Smooth muscle cell (in vitro differentiated cells): Measurements from ENCODE around the gene CCDC201. TPM values are rescaled to one million over a fixed set of nuclear protein-coding genes. Genes with fewer than 3 reads are reported as not detected.

ENCODE experiments used
- DNase-seq: peaks from one replicate; lab custom pipeline; 2025; ENCODE audit not compliant: unreplicated experiment; lab: John Stamatoyannopoulos, UW
- H2AFZ ChIP-seq: fragments of 200-600 bp; sonication (generic); 2 replicates; pipeline ENCODE4 v1.6.0; 2016; ENCODE audit warnings: antibody characterized with exemption, low read depth, mild to moderate bottlenecking
- H3F3A ChIP-seq: fragments of 200-600 bp; sonication (generic); 2 replicates; pipeline ENCODE4 v1.6.0; 2017; ENCODE audit warnings: antibody characterized with exemption, low read depth
- H3K27ac ChIP-seq: fragments of 200-600 bp; sonication (generic); 2 replicates; pipeline ENCODE4 v1.5.1; 2016; ENCODE audit warnings: low read depth, mild to moderate bottlenecking
- H3K27me3 ChIP-seq: fragments of 200-600 bp; sonication (generic); 2 replicates; pipeline ENCODE4 v1.6.1; 2016; ENCODE audit warnings: low read depth, mild to moderate bottlenecking
- H3K36me3 ChIP-seq: fragments of 200-600 bp; sonication (generic); 2 replicates; pipeline ENCODE4 v1.5.1; 2016; ENCODE audit warnings: low read depth
- H3K4me1 ChIP-seq: fragments of 200-600 bp; sonication (generic); 2 replicates; pipeline ENCODE4 v1.5.1; 2016; ENCODE audit warnings: low read depth
- H3K4me2 ChIP-seq: fragments of 200-600 bp; sonication (generic); 2 replicates; pipeline ENCODE4 v1.6.0; 2016; ENCODE audit warnings: mild to moderate bottlenecking
- H3K4me3 ChIP-seq: fragments of 200-600 bp; sonication (generic); 2 replicates; pipeline ENCODE4 v1.5.1; 2016; ENCODE audit warnings: mild to moderate bottlenecking
- H3K79me2 ChIP-seq: fragments of 200-600 bp; sonication (generic); 2 replicates; pipeline ENCODE4 v1.6.0; 2016; ENCODE audit warnings: low read depth, mild to moderate bottlenecking
- H3K9ac ChIP-seq: fragments of 200-600 bp; sonication (generic); 2 replicates; pipeline ENCODE4 v1.6.0; 2016; ENCODE audit warnings: low read depth
- H3K9me3 ChIP-seq: fragments of 200-600 bp; sonication (generic); replicated peaks from 2 replicates; pipeline ENCODE4 v1.5.1; 2016; ENCODE audit warnings: low read depth
- H4K20me1 ChIP-seq: fragments of 200-600 bp; sonication (generic); 2 replicates; pipeline ENCODE4 v1.6.0; 2016; ENCODE audit warnings: low read depth
- WGBS: methylation state at CpG from one replicate; pipeline ENCODE4 v1.1.7; 2016; ENCODE audit warnings: low lambda C conversion rate; 5-methylcytosine and 5-hydroxymethylcytosine counted together
- polyA plus RNA-seq: library from polyadenylated mRNA; unstranded; fragments of >200 nt; fragmentation: Nextera tagmentation; extraction: Ambion mirVana; gene quantifications from 2 replicates; pipeline ENCODE4 v1.2.1, GENCODE V29; 2016
- total RNA-seq: library from RNA; depleted of rRNA; stranded (reverse); fragments of >200 nt; gene quantifications from 2 replicates; pipeline ENCODE4 v1.2.3, GENCODE V29; 2014
- TF ChIP-seq, protein P1 (sequence below): fragments of 200-600 bp; sonication (generic); IDR thresholded peaks from 2 replicates; pipeline ENCODE4 v1.5.1; 2017; ENCODE audit warnings: borderline replicate concordance, mild to moderate bottlenecking, antibody characterized with exemption; ENCODE audit not compliant: insufficient read depth, poor library complexity, severe bottlenecking

The CCDC201 gene
- not detected in 2 replicates for total RNA-seq
- polyA plus RNA-seq: not detected in 2 replicates

DNA sequence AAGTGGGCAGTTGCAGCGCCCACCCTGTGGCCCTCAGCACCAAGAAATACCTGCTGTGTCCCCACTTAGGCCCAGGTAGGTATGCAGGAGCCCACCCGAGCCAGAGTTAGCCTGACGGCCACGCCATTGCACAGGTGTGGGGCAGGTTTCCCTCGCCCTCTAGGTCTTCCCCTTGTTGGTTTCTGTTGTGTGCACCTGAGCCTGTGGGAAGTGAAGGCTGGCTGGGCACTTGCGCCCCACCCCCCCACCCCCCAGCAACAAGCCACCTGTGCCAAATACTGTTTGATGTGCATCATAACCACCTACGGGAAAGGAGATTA lies at the start of gene CCDC201:
TSS of gene CCDC201 (minus strand) at position 48 of the 320 bp plus-strand sequence. CDS start 75 bp downstream, outside the sequence.
- H4K20me1 ChIP-seq: no peaks in the 10 kb centered on the region
- no peak within 1 kb of the TSS for H3K4me3 ChIP-seq
- H3F3A ChIP-seq: no peaks in the 10 kb centered on the region
- no peaks in the 10 kb centered on the region for H3K27me3 ChIP-seq
- no peaks in the 10 kb centered on the region for H3K4me1 ChIP-seq
- DNase-seq: no peak
- TF ChIP-seq, protein P1, sequence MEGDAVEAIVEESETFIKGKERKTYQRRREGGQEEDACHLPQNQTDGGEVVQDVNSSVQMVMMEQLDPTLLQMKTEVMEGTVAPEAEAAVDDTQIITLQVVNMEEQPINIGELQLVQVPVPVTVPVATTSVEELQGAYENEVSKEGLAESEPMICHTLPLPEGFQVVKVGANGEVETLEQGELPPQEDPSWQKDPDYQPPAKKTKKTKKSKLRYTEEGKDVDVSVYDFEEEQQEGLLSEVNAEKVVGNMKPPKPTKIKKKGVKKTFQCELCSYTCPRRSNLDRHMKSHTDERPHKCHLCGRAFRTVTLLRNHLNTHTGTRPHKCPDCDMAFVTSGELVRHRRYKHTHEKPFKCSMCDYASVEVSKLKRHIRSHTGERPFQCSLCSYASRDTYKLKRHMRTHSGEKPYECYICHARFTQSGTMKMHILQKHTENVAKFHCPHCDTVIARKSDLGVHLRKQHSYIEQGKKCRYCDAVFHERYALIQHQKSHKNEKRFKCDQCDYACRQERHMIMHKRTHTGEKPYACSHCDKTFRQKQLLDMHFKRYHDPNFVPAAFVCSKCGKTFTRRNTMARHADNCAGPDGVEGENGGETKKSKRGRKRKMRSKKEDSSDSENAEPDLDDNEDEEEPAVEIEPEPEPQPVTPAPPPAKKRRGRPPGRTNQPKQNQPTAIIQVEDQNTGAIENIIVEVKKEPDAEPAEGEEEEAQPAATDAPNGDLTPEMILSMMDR: no peak
- no peak within 1 kb of the TSS for H2AFZ ChIP-seq
- H3K79me2 ChIP-seq: no peaks in the 10 kb centered on the region
- H3K9me3 ChIP-seq: no peaks in the 10 kb centered on the region
- no peaks in the 10 kb centered on the region for H3K36me3 ChIP-seq
- WGBS: 85% methylated on average over 7 of the region's 7 CpGs
- H3K27ac ChIP-seq: no peak within 1 kb of the TSS
- no peak within 1 kb of the TSS for H3K4me2 ChIP-seq
- H3K9ac ChIP-seq: no peak within 1 kb of the TSS

DNA sequence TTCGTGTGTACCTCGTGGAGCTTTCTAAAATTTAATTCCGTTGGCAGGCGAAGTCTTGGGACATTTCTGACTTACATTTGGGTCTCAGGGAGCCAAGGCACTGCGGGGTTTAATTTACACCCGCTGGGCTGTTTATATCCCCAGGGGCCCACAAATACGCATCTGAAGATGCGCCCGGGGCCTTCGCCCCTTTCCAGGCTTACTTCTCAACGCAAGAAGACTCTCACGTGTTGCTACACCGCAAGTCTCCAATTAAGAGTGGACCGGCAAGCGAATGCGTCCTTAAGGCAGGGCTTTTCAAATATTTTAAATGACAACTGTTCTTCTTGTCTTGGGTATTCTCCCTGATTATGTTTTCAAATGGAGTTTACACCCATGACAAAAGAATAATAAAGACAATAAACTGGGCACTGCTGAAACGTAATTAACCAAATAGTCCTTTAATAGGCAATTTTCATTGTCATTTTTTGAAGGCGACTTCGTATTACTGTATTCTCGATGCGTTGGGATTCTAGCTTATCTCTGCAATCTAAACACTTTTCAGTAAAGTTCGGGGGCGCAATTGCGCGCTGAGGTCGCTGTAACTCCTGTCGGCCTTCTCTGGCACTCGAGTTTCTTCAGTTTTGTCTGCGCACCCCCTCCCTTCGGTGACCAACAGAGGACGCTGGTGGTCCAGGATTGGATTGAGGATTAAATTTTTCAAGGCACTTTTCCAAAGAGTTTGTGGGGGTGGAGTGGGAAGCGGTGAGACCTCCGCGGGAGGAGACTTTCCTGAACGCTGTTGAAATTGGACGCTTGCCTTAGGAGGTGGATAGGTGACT lies 49.0 kb upstream of the CCDC201 start:
- H3K9ac ChIP-seq: peak overlapping the region; percentile 14
- H3K4me2 ChIP-seq: peak overlapping the region; percentile 95
- peak; percentile 48 for DNase-seq
- H3K36me3 ChIP-seq: no peaks in the 10 kb centered on the region
- TF ChIP-seq, protein P1: peak; percentile 99
- peak overlapping the region; percentile 70 for H3K4me3 ChIP-seq
- H3K79me2 ChIP-seq: peaks cover 25% of the 10 kb centered on the region
- peaks cover 38% of the 10 kb centered on the region for H4K20me1 ChIP-seq
- H3F3A ChIP-seq: peaks cover 41% of the 10 kb centered on the region
- peak overlapping the region; percentile 89 for H2AFZ ChIP-seq
- no peaks in the 10 kb centered on the region for H3K9me3 ChIP-seq
- H3K27me3 ChIP-seq: no peaks in the 10 kb centered on the region
- H3K4me1 ChIP-seq: peaks cover 23% of the 10 kb centered on the region
- H3K27ac ChIP-seq: peak overlapping the region; percentile 95
- 2% methylated on average over 36 of the region's 36 CpGs for WGBS

GRCh38 chr7:45921381-45921698 lies 48.5 kb upstream of the CCDC201 start:
- H3K36me3 ChIP-seq: no peaks in the 10 kb centered on the region
- peaks cover 44% of the 10 kb centered on the region for H4K20me1 ChIP-seq
- H3K27ac ChIP-seq: peak overlapping the region; percentile 95
- no peak overlapping the region for H3K9ac ChIP-seq
- H3F3A ChIP-seq: peaks cover 46% of the 10 kb centered on the region
- H3K79me2 ChIP-seq: peaks cover 25% of the 10 kb centered on the region
- H3K27me3 ChIP-seq: no peaks in the 10 kb centered on the region
- H3K4me1 ChIP-seq: peaks cover 23% of the 10 kb centered on the region
- TF ChIP-seq, protein P1: no peak
- peak; percentile 61 for DNase-seq
- H3K4me3 ChIP-seq: peak overlapping the region; percentile 70
- WGBS: 5% methylated on average over 17 of the region's 31 CpGs
- no peaks in the 10 kb centered on the region for H3K9me3 ChIP-seq
- no peak overlapping the region for H2AFZ ChIP-seq
- H3K4me2 ChIP-seq: peak overlapping the region; percentile 95
